GM12873 (cell line): Measurements from ENCODE around the gene SLC22A3.

Experiments
- CTCF ChIP-seq: IDR thresholded peaks from 2 replicates; pipeline ENCODE4 v1.5.1; 2012; ENCODE audit warnings: low read depth, mild to moderate bottlenecking, moderate library complexity, low read length, control low read depth; ENCODE audit not compliant: insufficient read depth; ENCODE audit errors: missing control alignments

Gene SLC22A3

GRCh38 chr6:160376445-160376844 is 28.3 kb downstream of the SLC22A3 start:
- TF ChIP-seq CTCF = no peak

- no peak for TF ChIP-seq CTCF
Measured at GRCh38 chr6:160378218-160378617, 30.0 kb downstream of the SLC22A3 start.

GRCh38 chr6:160378882-160379281 is 30.7 kb downstream of the SLC22A3 start:
- TF ChIP-seq CTCF = no peak

GRCh38 chr6:160379466-160379865 is 31.3 kb downstream of the SLC22A3 start:
- no peak for TF ChIP-seq CTCF

- no peak for TF ChIP-seq CTCF
Measured at GRCh38 chr6:160382946-160383345, 34.8 kb downstream of the SLC22A3 start.

GRCh38 chr6:160386869-160387530 is 38.8 kb downstream of the SLC22A3 start:
- no peak for TF ChIP-seq CTCF

GRCh38 chr6:160387916-160388643 is 39.9 kb downstream of the SLC22A3 start:
- TF ChIP-seq CTCF = no peak
